Cardiac septum (tissue), 1 donor: ENCODE data around the gene SCMH1. TPM values are rescaled to one million over a fixed set of nuclear protein-coding genes. Genes with fewer than 3 reads are reported as not detected.
A peak's percentile ranks its signal among the peaks of the same experiment; 100 is the strongest.

Experiments used
- DNase-seq: peaks from one replicate; pipeline ENCODE4 v3.0.0-alpha.2; 2020; ENCODE audit warnings: low spot score
- intact Hi-C: fragments of 100-400 bp; cut with DNase I; formaldehyde crosslinking; loops from one replicate; pipeline ENCODE4 v1.14.0; 2022
- total RNA-seq: library from RNA; stranded (reverse); fragmentation: NEBNext Ultra II Directional; extraction: Animal tissue kit (Norgen Biotek cat#: 25700); gene quantifications from one replicate; pipeline ENCODE4 v1.2.1, GENCODE V29; 2021
- donor health status: DM: no; HTN: no; CAD: no.

SCMH1 gene
- total RNA-seq, 1 donor from 2014 or later = 47.3 TPM

DNA sequence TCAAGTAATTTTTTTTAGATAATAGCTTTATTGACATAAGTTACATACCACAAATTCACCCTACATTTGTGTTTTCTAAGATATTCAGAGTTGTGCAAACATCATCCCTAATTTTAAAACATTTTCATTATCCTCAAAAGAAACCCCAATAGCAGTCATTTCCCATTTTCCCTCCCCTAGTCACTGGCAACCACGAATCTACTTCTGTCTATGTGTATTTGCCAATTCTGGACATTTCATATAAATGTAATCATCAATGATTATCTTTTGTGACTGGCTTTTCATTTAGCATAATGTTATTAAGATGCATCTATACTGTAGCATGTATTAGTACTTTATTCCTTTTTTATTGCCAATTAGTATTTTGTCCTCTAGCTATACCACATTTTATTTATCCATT is 131.8 kb downstream of the SCMH1 start:
- intact Hi-C loops = no loop called here

DNA sequence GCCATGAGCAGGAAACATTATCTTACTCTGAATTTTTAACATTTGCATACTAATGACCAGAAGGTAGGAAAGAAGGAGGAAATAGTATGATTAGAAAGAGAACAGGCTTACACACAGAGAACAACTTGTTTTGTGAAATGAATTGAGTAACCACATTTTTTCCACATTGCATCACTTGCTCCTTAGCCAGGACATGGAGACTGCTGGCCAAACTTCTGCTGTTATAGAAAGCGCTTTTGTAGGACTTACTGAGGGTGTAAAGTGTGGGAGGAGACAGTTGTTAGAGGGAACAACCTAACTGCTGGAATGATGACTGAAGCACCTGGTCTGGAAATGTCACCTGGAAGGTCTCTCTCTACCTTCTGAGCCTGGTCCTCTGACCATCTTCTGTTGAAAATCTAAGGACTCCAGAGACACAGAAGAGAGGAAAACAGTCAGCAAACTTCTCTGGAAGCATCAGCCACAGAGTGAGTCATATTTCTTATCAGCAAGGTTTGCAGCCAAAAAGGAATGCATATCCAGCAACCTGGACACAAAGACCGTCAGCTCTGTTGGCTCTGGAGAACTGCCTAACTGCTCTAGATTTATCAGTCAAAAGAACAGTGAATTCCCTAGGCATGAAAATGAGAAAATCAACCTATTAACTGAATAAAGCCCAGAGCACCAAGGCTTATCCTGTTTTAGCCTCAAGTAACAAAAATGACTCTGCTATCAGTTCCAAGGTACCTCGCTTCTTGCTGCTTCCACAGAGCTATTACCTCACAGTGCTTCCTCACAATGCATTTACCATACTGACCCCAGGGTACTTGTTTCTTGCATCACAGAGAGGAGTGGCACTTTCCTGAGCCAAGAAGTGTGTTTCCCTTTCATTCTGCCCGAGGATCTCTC is 132.6 kb downstream of the SCMH1 start:
- intact Hi-C loops = loop anchor here (5.0 kb wide), 1 partner anchor 48 kb away; no protein-coding TSS in a partner anchor

More for the DNA sequence above, 131.8 kb downstream of the SCMH1 start:
- DNase-seq = no peak

DNA sequence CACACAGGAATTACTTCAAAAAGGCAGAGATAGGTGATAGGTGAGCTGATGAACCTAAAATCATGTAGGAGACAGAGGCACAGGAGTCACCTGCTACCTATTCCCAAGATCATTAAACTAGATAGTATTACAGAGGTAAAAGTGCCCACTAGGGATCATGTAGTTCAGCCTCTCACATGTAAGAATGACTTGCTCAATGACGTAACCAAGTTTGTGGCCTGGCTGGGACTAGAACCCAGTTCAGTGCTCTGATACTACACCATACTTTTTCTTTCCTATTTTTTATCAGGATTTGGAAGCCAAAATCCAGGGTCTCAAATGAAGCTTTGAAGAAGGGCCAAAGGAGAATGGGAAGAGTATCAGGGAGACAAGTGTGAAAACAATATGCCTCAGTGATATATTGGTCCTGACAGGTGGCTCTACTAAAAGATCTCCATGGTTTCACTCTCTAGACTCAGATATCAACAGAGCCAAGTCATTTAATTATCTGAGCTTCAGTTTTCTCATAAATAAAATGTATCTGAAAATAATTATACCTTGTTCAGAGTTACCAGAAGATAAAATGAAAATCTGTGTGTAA is 133.3 kb downstream of the SCMH1 start:
- intact Hi-C loops = loop anchor here (5.0 kb wide), 1 partner anchor 49 kb away; no protein-coding TSS in a partner anchor
- no peak for DNase-seq

More for the DNA sequence above, 132.6 kb downstream of the SCMH1 start:
- DNase-seq = no peak

DNA sequence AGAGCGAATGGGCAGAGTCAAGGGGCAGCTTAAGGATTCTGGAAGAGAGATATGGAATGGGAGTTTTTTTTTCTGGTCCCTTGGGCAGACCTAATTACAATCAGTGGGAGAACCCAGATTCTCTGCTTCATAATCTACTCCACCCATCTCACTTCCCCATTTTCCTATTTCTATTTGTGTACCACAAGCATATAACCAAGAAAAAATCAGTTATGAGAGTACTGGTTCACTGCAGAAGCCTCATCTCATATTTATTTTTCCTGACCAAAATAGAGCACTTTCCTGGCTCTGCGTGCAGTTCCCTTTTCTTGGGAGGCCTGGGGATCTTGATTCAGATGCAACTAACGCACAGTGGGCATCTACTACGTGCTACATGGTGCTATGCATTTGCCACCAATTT is 138.3 kb downstream of the SCMH1 start:
- no peak for DNase-seq
- intact Hi-C loops = loop anchor here (2.0 to 5.0 kb wide), 3 partner anchors 59 to 139 kb away; partner anchors contain the start of gene SCMH1

DNA sequence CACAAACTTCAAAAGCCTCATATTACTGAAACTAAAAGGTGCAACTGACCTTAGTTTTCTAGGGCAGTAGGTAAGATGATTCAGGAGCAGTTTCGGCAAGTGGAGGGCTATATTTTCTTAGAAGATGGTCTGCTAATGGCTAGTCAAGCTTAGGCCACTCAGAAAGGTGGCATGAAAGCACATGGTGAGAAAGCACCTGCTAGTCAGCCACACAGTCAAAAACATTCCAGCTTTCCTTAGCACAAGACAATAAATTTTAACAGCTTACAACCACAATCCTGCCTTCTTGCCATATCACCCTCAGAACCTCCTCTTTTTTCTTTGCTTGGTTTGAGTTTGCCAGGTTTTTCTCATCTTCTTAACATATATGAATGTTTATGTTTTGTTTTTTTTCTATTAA is 139.5 kb downstream of the SCMH1 start:
- intact Hi-C loops = loop anchor here (2.0 to 5.0 kb wide), 3 partner anchors 58 to 140 kb away; partner anchors contain the start of gene SCMH1
- DNase-seq = no peak

DNA sequence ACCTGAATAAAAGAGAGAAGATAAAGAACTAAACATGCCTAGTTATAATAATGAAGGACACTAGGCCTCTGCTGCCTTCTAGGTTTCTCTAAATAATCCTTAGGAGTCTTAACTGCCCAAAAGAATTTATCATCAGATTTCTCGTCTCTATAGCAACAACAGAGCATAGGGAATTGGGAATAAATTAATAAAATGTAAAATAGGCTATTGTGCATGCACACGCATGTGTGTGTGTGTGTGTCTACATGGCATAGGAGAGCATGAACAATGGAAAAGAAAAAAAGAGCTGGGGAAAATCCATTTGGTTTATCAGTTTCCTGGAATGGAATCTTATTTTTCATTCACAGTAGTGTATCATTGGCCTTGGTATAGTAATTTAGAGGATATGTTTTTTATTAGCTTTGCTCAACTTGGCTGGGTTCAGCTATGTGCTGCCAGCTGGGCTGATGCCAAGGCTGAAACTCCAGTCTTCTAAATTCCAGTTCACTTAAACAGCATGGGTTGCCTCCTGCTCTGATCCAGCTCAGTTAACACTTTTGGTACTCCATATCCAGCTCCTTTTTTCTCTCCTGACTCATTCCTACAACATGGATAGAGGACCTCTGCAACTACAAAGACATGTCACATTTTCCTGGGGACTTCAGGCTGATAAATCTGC is 140.0 kb downstream of the SCMH1 start:
- intact Hi-C loops = loop anchor here (2.0 to 5.0 kb wide), 3 partner anchors 57 to 140 kb away; partner anchors contain the start of gene SCMH1
- DNase-seq = peak; percentile 91

DNA sequence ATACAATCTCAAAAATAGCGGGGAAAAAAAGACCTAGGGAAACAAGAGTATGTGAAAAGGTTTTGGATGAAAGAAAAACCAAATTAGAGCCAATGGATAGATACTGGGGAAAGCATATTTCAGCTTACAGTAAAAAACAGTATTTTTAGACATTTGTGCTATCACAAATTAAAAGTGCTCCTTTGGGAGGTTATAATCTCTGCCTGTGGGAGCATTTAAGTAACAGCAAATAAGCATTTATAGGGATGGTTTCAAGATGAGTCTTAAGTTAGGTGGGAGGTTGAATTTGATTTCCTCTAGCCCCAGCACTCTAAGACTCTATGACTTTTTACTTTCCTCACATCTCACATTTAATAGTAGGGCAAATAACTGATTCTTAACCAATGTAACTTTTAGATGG is 141.0 kb downstream of the SCMH1 start:
- intact Hi-C loops = loop anchor here (5.0 kb wide), 2 partner anchors 119 to 141 kb away; partner anchors contain the start of gene SCMH1
- DNase-seq = no peak

DNA sequence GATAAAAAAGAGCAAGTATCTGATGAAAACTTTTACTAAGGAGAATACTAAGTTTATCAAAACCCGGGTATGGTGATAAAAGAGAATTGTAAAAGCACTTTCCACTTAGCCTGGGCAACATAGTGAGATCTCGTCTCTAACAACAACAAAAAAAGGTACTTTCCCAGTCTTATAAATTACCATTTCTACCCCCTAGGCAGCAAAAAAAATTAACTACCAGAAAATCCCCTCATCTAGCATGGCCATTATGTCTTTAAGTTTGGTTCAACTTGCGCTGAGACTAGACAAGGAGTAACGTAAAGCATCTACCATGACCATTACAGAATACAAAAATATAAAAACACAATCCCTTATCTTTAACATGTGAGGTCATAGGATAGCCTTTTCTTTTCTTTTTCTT is 141.9 kb downstream of the SCMH1 start:
- no peak for DNase-seq
- intact Hi-C loops = loop anchor here (5.0 kb wide), 2 partner anchors 118 to 142 kb away; partner anchors contain the start of gene SCMH1

DNA sequence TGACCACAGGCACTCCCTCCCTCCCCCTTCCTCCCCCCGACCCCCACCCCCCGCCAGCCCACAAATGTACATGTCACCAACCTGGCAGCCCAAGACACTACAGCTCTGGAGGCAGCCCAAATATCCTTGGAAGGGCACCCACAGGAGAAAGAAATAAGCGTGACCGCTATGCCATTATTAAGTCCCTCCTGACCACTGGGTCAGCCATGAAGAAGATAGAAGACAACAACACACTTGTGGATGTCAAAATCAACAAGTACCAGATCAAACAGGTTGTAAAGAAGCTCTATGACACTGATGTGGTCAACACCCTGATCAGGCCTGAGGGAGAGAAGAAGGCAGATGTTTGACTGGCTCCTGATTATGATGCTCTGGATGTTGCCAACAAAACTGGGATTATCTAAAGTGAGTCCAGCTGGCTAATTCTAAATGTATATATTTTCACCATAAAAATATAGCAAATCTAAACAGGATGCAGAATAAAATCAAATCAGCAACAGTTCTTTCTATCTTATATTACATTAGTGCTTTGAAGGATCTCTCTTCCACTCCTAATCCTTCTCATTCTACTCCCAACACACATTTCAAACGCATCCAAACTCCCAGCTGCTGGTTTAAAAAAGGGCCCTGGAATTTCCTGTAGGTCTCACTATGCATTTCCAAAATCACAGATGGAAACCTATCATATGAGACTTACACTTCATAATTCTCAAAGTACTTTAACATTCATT is 143.2 kb downstream of the SCMH1 start:
- DNase-seq = no peak
- intact Hi-C loops = no loop called here

DNA sequence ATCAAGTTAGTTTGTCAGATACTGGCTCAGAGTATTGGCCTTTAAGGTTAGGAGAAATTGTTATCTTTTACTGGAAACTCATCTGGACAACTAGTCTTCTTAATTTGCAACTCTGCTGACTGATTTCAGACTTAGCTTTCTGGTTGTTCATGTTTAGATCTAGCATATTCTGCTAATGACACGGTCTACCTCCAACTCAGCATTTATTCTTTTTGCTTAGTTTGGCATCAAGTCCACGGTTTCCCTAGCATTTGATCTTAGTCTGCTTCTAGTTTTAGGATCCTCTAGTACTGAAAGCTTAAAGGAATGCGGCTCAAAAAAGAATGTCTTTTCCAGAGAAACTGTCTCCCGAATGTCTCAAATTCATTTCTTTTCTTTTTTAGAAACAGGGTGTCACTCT is 145.0 kb downstream of the SCMH1 start:
- intact Hi-C loops = no loop called here
- DNase-seq = no peak

DNA sequence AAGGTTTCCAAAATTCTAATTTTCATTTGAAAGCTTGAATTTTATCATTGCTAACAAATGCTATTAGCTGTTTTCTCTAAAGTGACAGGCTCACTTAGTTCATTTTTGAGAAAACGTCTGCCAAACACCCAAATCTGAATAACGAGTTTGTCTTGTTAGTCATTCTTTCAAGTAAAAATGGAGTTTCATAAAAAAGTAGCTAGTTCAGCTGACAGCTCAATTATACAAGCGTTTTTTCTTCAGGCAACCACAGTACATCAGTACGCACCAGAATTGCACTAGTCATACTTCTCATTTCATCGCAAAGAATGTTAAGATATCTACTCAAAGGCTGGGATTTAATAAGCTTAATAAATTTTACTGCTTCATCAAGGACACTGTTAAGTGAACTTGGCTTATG is 148.3 kb downstream of the SCMH1 start:
- DNase-seq = no peak
- intact Hi-C loops = no loop called here

DNA sequence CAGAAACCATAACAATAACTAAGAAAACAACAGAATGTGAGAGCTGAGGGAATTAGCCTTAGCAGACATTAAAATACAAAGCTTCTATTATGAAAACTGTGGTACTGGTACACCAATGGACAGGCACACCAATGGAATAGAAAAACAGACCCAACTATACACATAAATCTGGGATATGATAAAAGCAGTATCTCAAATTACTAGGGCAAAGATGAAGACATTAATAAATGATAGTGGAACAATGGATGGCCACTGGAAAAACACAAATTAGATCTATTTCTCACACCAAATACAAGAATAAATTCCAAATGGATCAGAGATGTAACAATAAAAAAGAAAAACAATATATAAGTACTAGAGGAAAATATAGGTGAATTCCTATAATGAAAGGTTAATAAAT is 155.2 kb downstream of the SCMH1 start:
- intact Hi-C loops = no loop called here

DNA sequence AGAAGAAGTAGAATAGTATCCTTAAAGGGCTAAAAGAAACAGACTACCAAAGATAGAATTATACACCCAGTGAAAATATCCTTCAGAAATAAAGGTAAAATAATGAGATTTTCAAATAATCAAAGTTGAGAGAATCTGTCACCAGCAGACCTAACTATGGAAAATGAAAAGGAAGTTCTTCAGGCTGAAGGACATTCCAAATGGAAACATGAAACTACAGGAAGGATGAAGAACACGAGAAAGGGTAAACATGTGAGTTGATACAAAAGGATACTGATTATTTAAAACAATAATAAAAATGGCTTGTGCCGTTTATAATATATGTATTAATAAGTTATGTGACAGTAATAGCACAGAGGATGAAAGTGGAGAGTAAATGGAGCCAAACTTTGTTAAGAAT is 163.5 kb downstream of the SCMH1 start:
- intact Hi-C loops = no loop called here
- no peak for DNase-seq

More for the DNA sequence above, 155.2 kb downstream of the SCMH1 start:
- no peak for DNase-seq

DNA sequence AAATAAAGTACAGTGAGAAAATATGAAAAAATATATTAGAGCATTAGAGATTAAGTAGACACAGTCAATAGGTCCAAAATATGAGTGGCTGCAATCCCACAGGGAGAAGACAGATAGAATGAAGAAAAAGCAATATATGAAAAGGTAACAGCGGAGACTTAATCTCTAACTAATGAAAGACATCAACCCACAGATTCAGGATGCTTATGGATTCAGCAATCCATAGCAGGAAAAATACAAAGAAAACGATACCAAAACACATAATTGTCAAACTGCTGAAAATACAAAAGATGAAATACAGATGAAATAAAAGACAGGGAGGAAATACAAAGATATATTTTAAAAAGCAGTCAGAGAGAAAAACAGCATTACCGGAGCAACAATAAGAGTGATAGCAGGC is 163.9 kb downstream of the SCMH1 start:
- intact Hi-C loops = no loop called here

DNA sequence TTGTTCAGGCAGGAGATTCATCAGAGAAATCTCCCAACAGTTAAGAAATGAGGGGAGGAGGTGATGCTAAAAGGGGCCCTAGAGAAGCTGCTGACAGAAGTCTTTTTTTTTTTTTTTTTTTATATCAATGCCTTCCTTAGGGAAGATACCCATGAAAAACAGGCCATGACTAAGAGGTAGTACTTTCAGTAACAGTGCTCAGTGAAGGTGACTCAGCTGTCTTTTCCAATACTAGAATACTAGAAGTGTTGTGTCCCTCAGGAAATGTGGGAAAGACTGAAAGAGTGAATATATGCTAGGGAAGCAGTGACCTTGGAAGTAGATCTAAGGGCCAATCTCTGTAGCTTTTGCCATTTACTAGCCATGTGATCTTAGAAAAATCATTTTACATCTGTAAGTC is 168.1 kb downstream of the SCMH1 start:
- intact Hi-C loops = no loop called here
- DNase-seq = no peak

More for the DNA sequence above, 163.9 kb downstream of the SCMH1 start:
- no peak for DNase-seq

DNA sequence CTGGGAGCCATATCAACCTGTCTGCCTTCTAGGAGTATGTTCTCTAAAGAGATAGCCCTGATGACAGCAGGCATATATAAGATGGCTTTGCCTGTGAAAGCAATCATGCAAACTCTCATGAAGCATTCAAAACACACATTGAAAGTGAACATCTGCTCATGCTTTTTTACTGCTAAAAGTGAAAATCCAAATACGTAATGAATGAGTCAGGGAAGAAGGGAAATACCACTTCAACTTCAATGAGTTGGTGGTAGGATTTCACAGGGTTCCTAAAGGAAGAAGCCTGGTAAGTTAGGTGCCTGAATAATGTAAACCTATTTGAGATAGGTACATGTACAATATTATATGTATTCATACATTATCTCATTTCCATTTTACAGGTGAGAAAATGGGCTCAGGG is 170.1 kb downstream of the SCMH1 start:
- no peak for DNase-seq
- intact Hi-C loops = no loop called here

DNA sequence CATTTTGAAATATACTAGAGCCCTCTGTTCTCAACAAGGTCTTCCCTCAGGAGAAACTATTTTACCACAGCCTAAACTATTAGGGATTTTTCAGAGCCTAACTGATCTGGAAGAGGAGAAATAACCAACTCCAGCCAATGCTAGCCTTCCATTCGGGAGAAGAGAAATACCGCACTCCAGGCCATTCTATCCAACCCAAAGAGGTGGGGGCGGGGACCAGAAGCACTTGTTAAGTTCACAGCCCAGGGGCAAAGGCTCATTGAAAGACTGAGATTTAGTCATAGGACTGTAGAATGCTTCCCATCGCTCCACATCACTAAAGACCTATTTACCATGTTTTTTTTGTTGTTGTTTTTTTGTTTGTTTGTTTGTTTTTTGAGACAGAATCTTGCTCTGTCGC is 185.2 kb downstream of the SCMH1 start:
- no peak for DNase-seq
- intact Hi-C loops = no loop called here

DNA sequence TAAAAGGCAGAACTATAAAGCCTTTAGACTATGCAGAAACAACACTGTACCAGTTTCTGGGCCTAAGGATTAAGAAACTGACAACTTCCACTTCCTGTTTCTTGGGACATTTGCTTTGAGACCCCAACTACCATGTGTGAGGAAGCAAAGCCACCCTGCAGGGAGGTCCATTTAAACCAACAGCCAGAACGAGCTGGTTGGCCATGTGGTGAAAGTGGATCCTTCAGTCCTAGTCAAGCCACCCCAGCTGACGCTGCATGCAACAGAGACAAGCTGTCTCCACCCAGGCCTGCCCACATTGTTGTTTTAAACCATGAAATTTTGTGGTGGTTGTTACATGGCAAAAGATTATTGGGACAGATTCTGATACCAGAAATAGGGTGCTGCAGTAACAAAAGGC is 188.8 kb downstream of the SCMH1 start:
- no peak for DNase-seq
- intact Hi-C loops = no loop called here

DNA sequence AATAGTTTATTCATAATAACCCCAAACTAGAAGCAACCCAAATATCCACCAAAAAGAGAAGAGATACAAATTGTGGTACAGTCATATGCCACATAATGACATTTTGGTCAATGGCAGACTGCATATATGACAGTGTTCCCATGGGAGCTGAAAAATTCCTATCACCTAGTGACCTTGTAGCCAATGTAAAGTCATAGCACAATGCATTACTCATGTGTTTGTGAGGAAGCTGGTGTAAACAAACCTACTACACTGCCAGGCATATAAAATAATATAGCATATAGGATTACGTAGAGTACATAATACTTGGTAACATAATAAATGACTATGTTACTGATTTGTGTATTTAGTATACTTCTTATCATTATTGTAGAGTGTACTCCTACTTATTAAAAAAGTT is 191.1 kb downstream of the SCMH1 start:
- intact Hi-C loops = no loop called here
- no peak for DNase-seq
